Endothelial cell of umbilical vein (primary cell): ENCODE measurements around the gene PARD3B. TPM values are rescaled to one million over a fixed set of nuclear protein-coding genes. Genes with fewer than 3 reads are reported as not detected.

Experiments
- BruUV-seq: library from RNA; stranded (reverse); fragments of 400-500 nt; replicated peaks from 2 replicates; lab custom pipeline; 2021; lab: Mats Ljungman, UMichigan
- CTCF ChIA-PET: fragments of 300-600, 350-600 bp; sonication (Branson Sonifier 250); formaldehyde crosslinking; loops from one replicate; lab custom pipeline; 2021; ENCODE audit warnings: antibody characterized with exemption, inconsistent platforms; lab: Charles Lee
- POLR2A ChIA-PET: fragments of 300-600, 350-600 bp; sonication (Branson Sonifier 250); formaldehyde crosslinking; loops from one replicate; lab custom pipeline; 2021; ENCODE audit warnings: antibody characterized with exemption, inconsistent platforms; lab: Charles Lee
- DNase-seq: peaks from one replicate; pipeline ENCODE4 v3.0.0-alpha.2; 2011; ENCODE audit warnings: low read depth, low spot score
- FAIRE-seq: peaks from 2 replicates; lab custom pipeline; 2011; peaks lifted over from hg19 to GRCh38; lab: Jason Lieb, UNC
- H2AFZ ChIP-seq: 2 replicates; pipeline ENCODE4 v1.6.0; 2012; ENCODE audit warnings: low read depth, low read length, control low read depth, inconsistent platforms
- H3K27ac ChIP-seq: 2 replicates; pipeline ENCODE4 v1.5.1; 2011; ENCODE audit warnings: low read depth, mild to moderate bottlenecking, control low read depth, low read length, moderate library complexity; ENCODE audit not compliant: insufficient read depth
- H3K27me3 ChIP-seq, 2 experiments: 2 replicates each; pipeline versions ENCODE4 v1.6.0 to v1.6.1; 2011; ENCODE audit warnings: low read length in 2 of 2, mixed read lengths in 1 of 2; ENCODE audit not compliant: control insufficient read depth in 2 of 2, insufficient read depth in 2 of 2
- H3K36me3 ChIP-seq, 2 experiments: 2 replicates in 1 of 2; 3 replicates in 1 of 2; pipeline ENCODE4 v1.5.1; 2011; ENCODE audit warnings: low read length in 2 of 2, mild to moderate bottlenecking in 1 of 2, moderate library complexity in 1 of 2; ENCODE audit not compliant: control insufficient read depth in 2 of 2, insufficient read depth in 2 of 2; ENCODE audit errors: extremely low read depth in 1 of 2
- H3K4me1 ChIP-seq: 3 replicates; pipeline ENCODE4 v1.5.1; 2011; ENCODE audit warnings: mild to moderate bottlenecking, low read length; ENCODE audit not compliant: control insufficient read depth, insufficient read depth; ENCODE audit errors: extremely low read depth
- H3K4me2 ChIP-seq: 2 replicates; pipeline ENCODE4 v1.6.1; 2011; ENCODE audit warnings: low read length, control low read depth, mixed read lengths; ENCODE audit not compliant: insufficient read depth
- H3K4me3 ChIP-seq, 3 experiments: fragments of 200-600 bp in 1 of 3; sonication (generic), shearing (Covaris generic) in 1 of 3; replicated peaks in 1 of 3; 2 replicates each; pipeline ENCODE4 v1.5.1; 2011 to 2016; ENCODE audit warnings: control low read depth in 3 of 3, low read length in 3 of 3, mild to moderate bottlenecking in 2 of 3, inconsistent platforms in 1 of 3, low read depth in 1 of 3, moderate library complexity in 1 of 3; ENCODE audit not compliant: insufficient read depth in 1 of 3
- H3K79me2 ChIP-seq: 2 replicates; pipeline ENCODE4 v1.6.0; 2012; ENCODE audit warnings: low read length, inconsistent platforms; ENCODE audit not compliant: control insufficient read depth, insufficient read depth
- H3K9ac ChIP-seq: replicated peaks from 2 replicates; pipeline ENCODE3; 2011; ENCODE audit warnings: low read length, control low read depth; ENCODE audit not compliant: insufficient read depth; ENCODE audit errors: extremely low read depth
- H3K9me1 ChIP-seq: replicated peaks from 3 replicates; pipeline ENCODE4 v1.6.0; 2011; ENCODE audit warnings: mild to moderate bottlenecking, low read length; ENCODE audit not compliant: control insufficient read depth, insufficient read depth; ENCODE audit errors: extremely low read depth
- H3K9me3 ChIP-seq: replicated peaks from 2 replicates; pipeline ENCODE4 v1.5.1; 2012; ENCODE audit warnings: low read length, inconsistent platforms; ENCODE audit not compliant: control insufficient read depth, insufficient read depth
- H4K20me1 ChIP-seq: replicated peaks from 2 replicates; pipeline ENCODE3; 2011; ENCODE audit warnings: mild to moderate bottlenecking, low read length; ENCODE audit not compliant: control insufficient read depth, insufficient read depth; ENCODE audit errors: extremely low read depth
- EZH2 ChIP-seq: IDR thresholded peaks from 2 replicates; pipeline ENCODE4 v1.6.1; 2012; ENCODE audit warnings: borderline replicate concordance, low read depth, mild to moderate bottlenecking, moderate library complexity, low read length, inconsistent platforms; ENCODE audit not compliant: severe bottlenecking
- FOS ChIP-seq: IDR thresholded peaks from 2 replicates; pipeline ENCODE4 v1.6.1; 2011; ENCODE audit warnings: mild to moderate bottlenecking, low read length, moderate library complexity, borderline replicate concordance; ENCODE audit not compliant: insufficient read depth
- GATA2 ChIP-seq: IDR thresholded peaks from 2 replicates; pipeline ENCODE4 v1.7.0; 2011; ENCODE audit warnings: low read depth, mild to moderate bottlenecking, moderate library complexity, mixed read lengths, low read length; ENCODE audit not compliant: insufficient read length, insufficient read depth
- JUN ChIP-seq: IDR thresholded peaks from 2 replicates; pipeline ENCODE4 v1.6.1; 2011; ENCODE audit warnings: borderline replicate concordance, low read depth; ENCODE audit not compliant: insufficient read length, insufficient read depth
- MYC ChIP-seq: IDR thresholded peaks from one replicate; pipeline ENCODE4 v1.6.1; 2011; ENCODE audit warnings: mild to moderate bottlenecking, low read depth, low read length
- POLR2A ChIP-seq: IDR thresholded peaks from 2 replicates; pipeline ENCODE4 v1.6.1; 2012; ENCODE audit warnings: low read depth, mild to moderate bottlenecking, control low read depth, low read length
- POLR2AphosphoS5 ChIP-seq: IDR thresholded peaks from 2 replicates; pipeline ENCODE4 v1.6.1; 2012; ENCODE audit warnings: low read depth, mild to moderate bottlenecking, control low read depth, low read length, moderate library complexity; ENCODE audit not compliant: insufficient read depth
- dilution Hi-C: fragments of 300-500 bp; cut with MboI; formaldehyde crosslinking; loops from one replicate; pipeline ENCODE4 v1.15.0; 2019; ENCODE audit warnings: low sequenced_read_pairs; ENCODE audit not compliant: extremely low pct_ligation_motif_present
- intact Hi-C: fragments of 100-400 bp; cut with micrococcal nuclease; formaldehyde crosslinking; loops from one replicate; pipeline ENCODE4 v1.10.0; 2022
- polyA plus RNA-seq, 4 experiments: library from polyadenylated mRNA; depleted of rRNA in 3 of 4; stranded (reverse) in 3 of 4; unstranded in 1 of 4; fragments of >200 nt; gene quantifications; 2 replicates each; pipeline versions ENCODE4 v1.2.1 to v1.2.3, GENCODE V29; 2011 to 2012; ENCODE audit warnings: missing spikeins in 1 of 4
- total RNA-seq: library from RNA; stranded (reverse); gene quantifications from 2 replicates; pipeline ENCODE4 v1.2.3, GENCODE V29; 2021
- TF ChIP-seq, protein P1 (sequence below), 2 donors: IDR thresholded peaks; 1 replicate in 1 of 2; 2 replicates in 1 of 2; pipeline ENCODE4 v1.5.1; 2011; ENCODE audit warnings: low read length in 2 of 2, mild to moderate bottlenecking in 2 of 2, moderate library complexity in 2 of 2, control low read depth in 1 of 2, inconsistent platforms in 1 of 2, low read depth in 1 of 2; ENCODE audit not compliant: insufficient read depth in 1 of 2; ENCODE audit errors: extremely low read depth in 1 of 2
- TF ChIP-seq, protein P2 (sequence below): IDR thresholded peaks from 2 replicates; pipeline ENCODE4 v1.6.1; 2011; ENCODE audit not compliant: insufficient read depth, insufficient read length

Gene PARD3B
- total and polyA plus RNA-seq, 2 donors (not counting 3 experiments of a cell fraction or from before 2014, with no cell fraction given): 2.2 to 30.9 TPM

DNA sequence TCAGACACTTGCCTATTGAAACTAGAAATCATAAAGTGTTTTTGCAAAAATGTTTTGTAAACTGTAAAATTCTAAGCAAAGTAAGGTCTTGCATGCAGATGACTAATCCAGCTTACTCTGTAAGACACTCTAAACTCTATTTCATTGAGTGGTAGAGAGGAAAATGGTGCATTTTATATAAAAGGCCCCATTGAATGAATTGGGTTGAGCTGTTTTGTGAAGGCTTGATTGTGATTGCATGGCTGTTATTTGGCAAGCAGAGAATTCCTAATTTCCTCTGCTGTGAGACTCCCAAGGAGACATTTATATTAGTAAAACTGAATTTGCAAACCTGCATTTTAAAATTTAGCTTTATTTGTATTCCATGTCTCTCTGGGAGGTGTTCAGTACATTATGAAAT is 234.5 kb downstream of the PARD3B start:
- no TSS peak for BruUV-seq
- no peak overlapping the region for H3K27ac ChIP-seq
- no peak overlapping the region for H3K9ac ChIP-seq
- FAIRE-seq (no peak), DNase-seq (no peak)
- ChIA-PET CTCF (interaction anchor here (1.7 kb wide), 1 partner anchor 88 kb away, joined by 3 read pairs; no protein-coding TSS in a partner anchor), POLR2A (no interaction called here)
- no peaks in the 10 kb centered on the region for H3K79me2 ChIP-seq
- intact Hi-C loops: no loop called here
- H3K4me1 ChIP-seq: peaks cover 2% of the 10 kb centered on the region
- no peak for TF ChIP-seq POLR2AphosphoS5
- TF ChIP-seq, protein P1, sequence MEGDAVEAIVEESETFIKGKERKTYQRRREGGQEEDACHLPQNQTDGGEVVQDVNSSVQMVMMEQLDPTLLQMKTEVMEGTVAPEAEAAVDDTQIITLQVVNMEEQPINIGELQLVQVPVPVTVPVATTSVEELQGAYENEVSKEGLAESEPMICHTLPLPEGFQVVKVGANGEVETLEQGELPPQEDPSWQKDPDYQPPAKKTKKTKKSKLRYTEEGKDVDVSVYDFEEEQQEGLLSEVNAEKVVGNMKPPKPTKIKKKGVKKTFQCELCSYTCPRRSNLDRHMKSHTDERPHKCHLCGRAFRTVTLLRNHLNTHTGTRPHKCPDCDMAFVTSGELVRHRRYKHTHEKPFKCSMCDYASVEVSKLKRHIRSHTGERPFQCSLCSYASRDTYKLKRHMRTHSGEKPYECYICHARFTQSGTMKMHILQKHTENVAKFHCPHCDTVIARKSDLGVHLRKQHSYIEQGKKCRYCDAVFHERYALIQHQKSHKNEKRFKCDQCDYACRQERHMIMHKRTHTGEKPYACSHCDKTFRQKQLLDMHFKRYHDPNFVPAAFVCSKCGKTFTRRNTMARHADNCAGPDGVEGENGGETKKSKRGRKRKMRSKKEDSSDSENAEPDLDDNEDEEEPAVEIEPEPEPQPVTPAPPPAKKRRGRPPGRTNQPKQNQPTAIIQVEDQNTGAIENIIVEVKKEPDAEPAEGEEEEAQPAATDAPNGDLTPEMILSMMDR (IDR thresholded peaks at IDR 0.05; ENCODE audit: extremely low read depth in 1 of 2, insufficient read depth in 1 of 2, low read depth in 1 of 2, low read length in 2 of 2): no peak
- no peak for TF ChIP-seq GATA2
- no peak for TF ChIP-seq POLR2A
- TF ChIP-seq FOS: no peak
- no peak for TF ChIP-seq JUN
- no peak for TF ChIP-seq EZH2
- no peak for TF ChIP-seq MYC
- TF ChIP-seq, protein P2, sequence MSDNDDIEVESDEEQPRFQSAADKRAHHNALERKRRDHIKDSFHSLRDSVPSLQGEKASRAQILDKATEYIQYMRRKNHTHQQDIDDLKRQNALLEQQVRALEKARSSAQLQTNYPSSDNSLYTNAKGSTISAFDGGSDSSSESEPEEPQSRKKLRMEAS: no peak
- H3K4me3 ChIP-seq: no peak overlapping the region
- H3K9me3 ChIP-seq: no peaks in the 10 kb centered on the region
- dilution Hi-C loops: no loop called here
- H3K4me2 ChIP-seq: no peak overlapping the region
- no peaks in the 10 kb centered on the region for H4K20me1 ChIP-seq
- H3K36me3 ChIP-seq: no peaks in the 10 kb centered on the region
- no peaks in the 10 kb centered on the region for H3K27me3 ChIP-seq
- no peak overlapping the region for H2AFZ ChIP-seq
- H3K9me1 ChIP-seq: no peaks in the 10 kb centered on the region
